ENCODE measurements around the gene HERPUD1.
"Not testable (repeated sequence)": the region's sequence is repeated elsewhere in the genome, so short reads cannot be mapped to it uniquely, and the experiment has no call there.

The HERPUD1 gene

GRCh38 chr16:56960681-56961281, 28.8 kb downstream of the HERPUD1 start:
- DNase-seq (ENCODE audit: low read depth), result no peak

GRCh38 chr16:56961386-56961785, 29.4 kb downstream of the HERPUD1 start:
- DNase-seq (ENCODE audit: low read depth), result no peak

- DNase-seq (ENCODE audit: low read depth), result no peak
Measured at GRCh38 chr16:56961851-56962281, 29.9 kb downstream of the HERPUD1 start, which contains the start of gene CETP. Gene CETP, plus strand, starts transcription at chr16:56961950. Its CDS starts 30 bp downstream, at chr16:56961980.

- peak; percentile 94 for DNase-seq (ENCODE audit: low read depth)
Measured at GRCh38 chr16:56964243-56965148, 32.6 kb downstream of the HERPUD1 start.

GRCh38 chr16:56965149-56966092, 33.5 kb downstream of the HERPUD1 start:
- DNase-seq (ENCODE audit: low read depth), result no peak

- no peak for DNase-seq (ENCODE audit: low read depth)
Measured at GRCh38 chr16:56966093-56966475, 34.1 kb downstream of the HERPUD1 start.

- no peak for DNase-seq (ENCODE audit: low read depth)
Measured at GRCh38 chr16:56967733-56968132, 35.8 kb downstream of the HERPUD1 start.

GRCh38 chr16:56969769-56970168, 37.8 kb downstream of the HERPUD1 start:
- DNase-seq (ENCODE audit: low read depth), result no peak

- DNase-seq (ENCODE audit: low read depth), result no peak
Measured at GRCh38 chr16:56970934-56971767, 39.2 kb downstream of the HERPUD1 start.

- DNase-seq (ENCODE audit: low read depth), result no peak
Measured at GRCh38 chr16:56971768-56972043, 39.8 kb downstream of the HERPUD1 start.

GRCh38 chr16:56972403-56973293, 40.7 kb downstream of the HERPUD1 start:
- no peak for DNase-seq (ENCODE audit: low read depth)

- no peak for DNase-seq (ENCODE audit: low read depth)
Measured at GRCh38 chr16:56973294-56973689, 41.4 kb downstream of the HERPUD1 start.

GRCh38 chr16:56973899-56974298, 42.0 kb downstream of the HERPUD1 start:
- not testable (repeated sequence) for DNase-seq (ENCODE audit: low read depth)

GRCh38 chr16:56974549-56975300, 42.8 kb downstream of the HERPUD1 start:
- no peak for DNase-seq (ENCODE audit: low read depth)

GRCh38 chr16:56975714-56976113, 43.8 kb downstream of the HERPUD1 start:
- no peak for DNase-seq (ENCODE audit: low read depth)

- DNase-seq (ENCODE audit: low read depth), result no peak
Measured at GRCh38 chr16:56977216-56977615, 45.3 kb downstream of the HERPUD1 start.

- DNase-seq (ENCODE audit: low read depth), result no peak
Measured at GRCh38 chr16:56977823-56978430, 46.0 kb downstream of the HERPUD1 start.

GRCh38 chr16:56980201-56980535, 48.2 kb downstream of the HERPUD1 start:
- DNase-seq (ENCODE audit: low read depth), result no peak

Measured in stimulated activated CD8-positive, alpha-beta memory T cell treated with anti-CD3 and anti-CD28 coated beads, Interleukin-15, amount 100 ng/mL, for 1 hour (primary cell).